ENCODE results near the gene OTP.

OTP gene

GRCh38 chr5:77637998-77638762 is at the start of gene OTP:
Gene OTP (minus strand): TSS chr5:77638713. CDS start chr5:77638549, 164 bp downstream.
- DNase-seq: no peak

GRCh38 chr5:77683171-77683732 is 44.7 kb upstream of the OTP start:
- DNase-seq: no peak

- DNase-seq: no peak
Measured at GRCh38 chr5:77670526-77670925, 32.0 kb upstream of the OTP start.

GRCh38 chr5:77669677-77670076 is 31.2 kb upstream of the OTP start:
- DNase-seq: no peak

- no peak for DNase-seq
Measured at GRCh38 chr5:77663090-77663863, 24.8 kb upstream of the OTP start.

- no peak for DNase-seq
Measured at GRCh38 chr5:77662635-77663034, 24.1 kb upstream of the OTP start.

GRCh38 chr5:77658662-77659061 is 20.1 kb upstream of the OTP start:
- DNase-seq: no peak

- DNase-seq: no peak
Measured at GRCh38 chr5:77651343-77651742, 12.8 kb upstream of the OTP start.

- no peak for DNase-seq
Measured at GRCh38 chr5:77650686-77651085, 12.2 kb upstream of the OTP start.

- DNase-seq: no peak
Measured at GRCh38 chr5:77649776-77650175, 11.3 kb upstream of the OTP start.

GRCh38 chr5:77645995-77646639 is 7.6 kb upstream of the OTP start:
- no peak for DNase-seq

GRCh38 chr5:77645158-77645994 is 6.9 kb upstream of the OTP start:
- DNase-seq: no peak

GRCh38 chr5:77644371-77645157 is 6.1 kb upstream of the OTP start:
- DNase-seq: no peak

- no peak for DNase-seq
Measured at GRCh38 chr5:77643654-77644370, 5.3 kb upstream of the OTP start.

GRCh38 chr5:77642738-77643653 is 4.5 kb upstream of the OTP start:
- no peak for DNase-seq

GRCh38 chr5:77641963-77642737 is 3.6 kb upstream of the OTP start:
- DNase-seq: no peak

- DNase-seq: no peak
Measured at GRCh38 chr5:77641397-77641943, 3.0 kb upstream of the OTP start.

- no peak for DNase-seq
Measured at GRCh38 chr5:77640589-77641396, 2.3 kb upstream of the OTP start.
